Measurements from ENCODE around the gene NMRAL1.

NMRAL1 gene

GRCh38 chr16:4420505-4421105 lies 53.8 kb downstream of the NMRAL1 start:
- no peak for DNase-seq

GRCh38 chr16:4419402-4419959 lies 54.9 kb downstream of the NMRAL1 start:
- DNase-seq: no peak

GRCh38 chr16:4416200-4417032 lies 58.0 kb downstream of the NMRAL1 start, which contains the start of gene CORO7:
Gene CORO7 (minus strand): TSS chr16:4416596. CDS start chr16:4416518, 78 bp downstream.
- peak; percentile 98 for DNase-seq

- DNase-seq: peak; percentile 62
Observed at GRCh38 chr16:4415538-4416199, 58.8 kb downstream of the NMRAL1 start.

GRCh38 chr16:4414187-4414917 lies 60.1 kb downstream of the NMRAL1 start:
- peak; percentile 31 for DNase-seq

- no peak for DNase-seq
Observed at GRCh38 chr16:4412854-4413253, 61.6 kb downstream of the NMRAL1 start.

- DNase-seq: no peak
Observed at GRCh38 chr16:4412159-4412558, 62.3 kb downstream of the NMRAL1 start.
